ENCODE data around the gene OTUD1. TPM values are rescaled to one million over a fixed set of nuclear protein-coding genes. Genes with fewer than 3 reads are reported as not detected.

The OTUD1 gene
- total RNA-seq, 4 donors from 2014 or later, result 23.1 to 34.9 (median 26.0) TPM

DNA sequence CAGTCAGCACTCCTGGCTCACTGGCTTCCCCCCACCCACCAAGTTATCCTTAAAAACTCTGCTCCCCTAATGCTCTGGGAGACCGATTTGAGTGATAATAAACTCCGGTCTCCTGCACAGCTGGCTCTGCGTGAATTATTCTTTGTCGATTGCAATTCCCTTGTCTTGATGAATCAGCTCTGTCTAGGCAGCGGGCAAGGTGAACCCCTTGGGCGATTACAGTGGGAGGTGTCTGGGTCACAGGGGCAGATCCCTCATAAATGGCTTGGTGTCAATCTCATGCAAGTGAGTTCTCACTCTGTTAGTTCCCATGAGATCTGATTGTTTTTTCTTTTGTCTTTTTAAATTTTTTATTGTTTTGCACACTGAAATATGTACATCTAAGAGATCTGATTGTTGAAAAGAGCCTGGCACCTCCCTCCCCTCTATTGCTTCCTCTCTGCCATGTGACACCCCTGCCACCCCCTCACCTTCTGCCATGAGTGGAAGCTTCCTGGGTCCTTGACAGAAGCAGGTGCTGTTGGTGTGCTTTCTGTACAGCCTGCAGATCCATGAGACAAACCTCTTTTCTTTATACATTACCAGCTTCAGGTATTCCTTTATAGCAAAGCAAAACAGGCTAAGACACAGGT lies 20.5 kb downstream of the OTUD1 start:
- Histone ChIP-seq H3K4me3 (no peak overlapping the region), H3K27me3 (no peaks in the 10 kb centered on the region), H3K36me3 (no peaks in the 10 kb centered on the region), H3K27ac (no peak overlapping the region), H3K9me3 (no peaks in the 10 kb centered on the region), H3K4me1 (peaks cover 7% of the 10 kb centered on the region)
- WGBS, result 54% methylated on average over 6 of the region's 6 CpGs
- TF ChIP-seq POLR2AphosphoS5 (IDR thresholded peaks at IDR 0.05) (no peak), EP300 (IDR thresholded peaks at IDR 0.05) (no peak), POLR2A (IDR thresholded peaks at IDR 0.05) (no peak)
- TF ChIP-seq, protein P1, sequence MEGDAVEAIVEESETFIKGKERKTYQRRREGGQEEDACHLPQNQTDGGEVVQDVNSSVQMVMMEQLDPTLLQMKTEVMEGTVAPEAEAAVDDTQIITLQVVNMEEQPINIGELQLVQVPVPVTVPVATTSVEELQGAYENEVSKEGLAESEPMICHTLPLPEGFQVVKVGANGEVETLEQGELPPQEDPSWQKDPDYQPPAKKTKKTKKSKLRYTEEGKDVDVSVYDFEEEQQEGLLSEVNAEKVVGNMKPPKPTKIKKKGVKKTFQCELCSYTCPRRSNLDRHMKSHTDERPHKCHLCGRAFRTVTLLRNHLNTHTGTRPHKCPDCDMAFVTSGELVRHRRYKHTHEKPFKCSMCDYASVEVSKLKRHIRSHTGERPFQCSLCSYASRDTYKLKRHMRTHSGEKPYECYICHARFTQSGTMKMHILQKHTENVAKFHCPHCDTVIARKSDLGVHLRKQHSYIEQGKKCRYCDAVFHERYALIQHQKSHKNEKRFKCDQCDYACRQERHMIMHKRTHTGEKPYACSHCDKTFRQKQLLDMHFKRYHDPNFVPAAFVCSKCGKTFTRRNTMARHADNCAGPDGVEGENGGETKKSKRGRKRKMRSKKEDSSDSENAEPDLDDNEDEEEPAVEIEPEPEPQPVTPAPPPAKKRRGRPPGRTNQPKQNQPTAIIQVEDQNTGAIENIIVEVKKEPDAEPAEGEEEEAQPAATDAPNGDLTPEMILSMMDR (IDR thresholded peaks at IDR 0.05), result no peak
- DNase-seq (ENCODE audit: low spot score in 2 of 2), result no peak

DNA sequence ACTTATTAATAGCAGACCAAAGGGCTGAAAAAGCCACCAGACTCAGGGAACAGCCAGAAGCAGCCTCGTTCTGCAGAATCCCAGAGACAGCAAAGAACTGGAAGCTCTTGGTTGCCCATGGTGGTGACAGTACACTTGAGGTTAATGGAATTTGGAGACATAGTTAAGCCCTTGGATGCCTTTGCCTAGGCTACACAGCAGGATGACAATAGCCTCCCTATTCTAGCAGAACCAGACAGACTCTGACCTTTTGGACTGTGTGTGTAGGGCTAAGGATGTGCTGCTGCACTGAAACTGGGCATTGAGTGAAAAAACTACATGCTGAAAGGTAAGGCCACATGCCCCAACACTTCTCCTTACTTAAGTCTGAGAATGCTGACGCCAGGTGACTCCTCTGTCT lies 22.7 kb downstream of the OTUD1 start:
- Histone ChIP-seq H3K4me3 (no peak overlapping the region), H3K27ac (no peak overlapping the region), H3K9me3 (no peaks in the 10 kb centered on the region), H3K27me3 (no peaks in the 10 kb centered on the region), H3K36me3 (no peaks in the 10 kb centered on the region), H3K4me1 (peaks cover 7% of the 10 kb centered on the region)
- 67% methylated on average over 2 of the region's 2 CpGs for WGBS
- TF ChIP-seq, protein P1 (IDR thresholded peaks at IDR 0.05), result no peak
- TF ChIP-seq EP300 (IDR thresholded peaks at IDR 0.05) (no peak), POLR2AphosphoS5 (IDR thresholded peaks at IDR 0.05) (no peak), POLR2A (IDR thresholded peaks at IDR 0.05) (no peak)
- DNase-seq (ENCODE audit: low spot score in 2 of 2), result no peak

DNA sequence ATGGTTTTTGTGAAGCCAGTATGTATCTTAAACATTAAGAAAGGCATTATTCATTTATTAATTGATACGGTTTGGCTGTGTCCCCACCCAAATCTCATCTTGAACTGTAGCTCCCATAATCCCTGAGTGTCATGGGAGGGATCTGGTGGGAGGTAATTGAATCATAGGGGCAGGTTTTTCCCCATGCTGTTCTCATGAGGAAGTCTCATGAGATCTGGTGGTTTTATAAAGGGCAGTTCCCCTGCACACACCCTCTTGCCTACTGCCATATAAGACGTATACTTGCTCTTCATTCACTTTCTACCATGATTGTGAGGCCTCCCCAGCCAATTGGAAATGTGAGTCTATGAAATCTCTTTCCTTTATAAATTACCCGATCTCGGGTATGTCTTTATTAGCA lies 28.1 kb downstream of the OTUD1 start:
- no peaks in the 10 kb centered on the region for H3K9me3 ChIP-seq

DNA sequence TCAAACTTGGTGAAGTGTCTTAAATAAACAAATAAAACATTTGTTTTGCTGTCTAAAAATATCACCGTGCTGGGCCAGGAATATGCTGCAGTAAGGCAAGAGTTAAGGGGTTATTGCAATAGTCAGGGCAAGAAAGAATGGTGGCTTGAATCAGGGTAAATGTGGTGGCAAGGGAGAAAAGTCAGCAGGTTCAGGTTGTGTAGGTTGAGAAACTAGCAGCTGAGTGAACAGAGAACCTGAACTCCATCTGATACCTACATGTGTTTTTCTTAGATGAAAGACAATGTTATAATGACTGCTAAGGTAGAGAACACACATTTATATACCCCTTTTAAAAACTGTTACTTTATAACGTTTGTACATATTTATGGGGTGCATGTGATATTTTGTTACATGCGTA lies 28.7 kb downstream of the OTUD1 start:
- WGBS, result 90% methylated on average over 3 of the region's 3 CpGs
- TF ChIP-seq EP300 (IDR thresholded peaks at IDR 0.05), result no peak
- TF ChIP-seq POLR2AphosphoS5 (IDR thresholded peaks at IDR 0.05), result no peak
- TF ChIP-seq POLR2A (IDR thresholded peaks at IDR 0.05), result no peak
- TF ChIP-seq, protein P1 (IDR thresholded peaks at IDR 0.05), result no peak

More for the DNA sequence above, 28.1 kb downstream of the OTUD1 start:
- Histone ChIP-seq H3K36me3 (no peaks in the 10 kb centered on the region), H3K4me1 (no peaks in the 10 kb centered on the region), H3K27ac (no peak overlapping the region), H3K27me3 (no peaks in the 10 kb centered on the region), H3K4me3 (no peak overlapping the region)
- TF ChIP-seq, protein P1 (IDR thresholded peaks at IDR 0.05), result no peak
- TF ChIP-seq POLR2A (IDR thresholded peaks at IDR 0.05), result no peak
- no peak for TF ChIP-seq EP300 (IDR thresholded peaks at IDR 0.05)
- no peak for TF ChIP-seq POLR2AphosphoS5 (IDR thresholded peaks at IDR 0.05)
- no peak for DNase-seq (ENCODE audit: low spot score in 2 of 2)
- WGBS, result 89% methylated on average over 4 of the region's 4 CpGs

DNA sequence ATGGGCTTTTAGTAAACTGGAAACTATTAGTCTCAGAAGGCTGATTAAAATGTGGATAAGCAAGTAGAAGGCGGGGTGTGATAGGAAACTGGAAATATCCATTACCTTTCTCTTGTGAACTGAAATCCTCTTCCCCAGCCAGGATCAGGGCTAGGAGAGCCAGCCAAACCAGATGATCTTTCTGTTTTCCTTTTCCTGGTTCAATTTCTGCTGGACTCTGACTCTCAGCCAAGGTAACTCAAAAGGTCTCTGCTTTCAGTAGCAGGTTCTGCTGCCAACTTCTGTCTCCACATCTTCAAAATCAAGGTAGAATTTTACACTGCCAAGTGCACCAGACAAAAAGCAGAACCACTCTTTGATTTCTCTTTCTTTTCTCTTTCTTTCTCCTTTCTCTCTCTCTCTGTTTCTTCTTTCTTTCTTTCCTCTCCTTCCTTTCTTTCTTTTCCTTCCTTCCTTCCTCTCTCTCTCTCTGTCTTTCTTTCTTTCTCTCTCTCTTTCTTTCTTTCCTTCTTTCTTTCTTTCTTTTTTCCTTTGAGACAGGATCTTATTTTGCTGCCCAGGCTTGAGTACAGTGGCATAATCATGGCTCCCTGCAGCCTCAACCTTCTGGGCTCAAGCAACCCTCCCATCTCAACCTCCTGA lies 30.8 kb downstream of the OTUD1 start:
- TF ChIP-seq, protein P1 (IDR thresholded peaks at IDR 0.05), result no peak
- TF ChIP-seq POLR2A (IDR thresholded peaks at IDR 0.05) (no peak), POLR2AphosphoS5 (IDR thresholded peaks at IDR 0.05) (no peak), EP300 (IDR thresholded peaks at IDR 0.05) (no peak)
- Histone ChIP-seq H3K36me3 (no peaks in the 10 kb centered on the region), H3K27me3 (no peaks in the 10 kb centered on the region), H3K27ac (no peak overlapping the region), H3K4me3 (no peak overlapping the region), H3K4me1 (no peaks in the 10 kb centered on the region), H3K9me3 (no peaks in the 10 kb centered on the region)
- WGBS, result 73% methylated on average over 1 of the region's 1 CpG
- DNase-seq (ENCODE audit: low spot score in 2 of 2), result no peak

More for the DNA sequence above, 28.7 kb downstream of the OTUD1 start:
- Histone ChIP-seq H3K9me3 (no peaks in the 10 kb centered on the region), H3K4me3 (no peak overlapping the region), H3K27me3 (no peaks in the 10 kb centered on the region), H3K36me3 (no peaks in the 10 kb centered on the region), H3K4me1 (no peaks in the 10 kb centered on the region), H3K27ac (no peak overlapping the region)
- no peak for DNase-seq (ENCODE audit: low spot score in 2 of 2)
